Stimulated activated CD4-positive, alpha-beta T cell treated with anti-CD3 and anti-CD28 coated beads, Interleukin-2, amount 100 ng/mL, for 48 hours (primary cell): Measurements from ENCODE around the gene PPP3R1.
A peak's percentile ranks its signal among the peaks of the same experiment; 100 is the strongest.

Experiments used
- DNase-seq, 2 donors: peaks; one replicate each; pipeline ENCODE4 v3.0.0-alpha.2; 2020

PPP3R1 gene

DNA sequence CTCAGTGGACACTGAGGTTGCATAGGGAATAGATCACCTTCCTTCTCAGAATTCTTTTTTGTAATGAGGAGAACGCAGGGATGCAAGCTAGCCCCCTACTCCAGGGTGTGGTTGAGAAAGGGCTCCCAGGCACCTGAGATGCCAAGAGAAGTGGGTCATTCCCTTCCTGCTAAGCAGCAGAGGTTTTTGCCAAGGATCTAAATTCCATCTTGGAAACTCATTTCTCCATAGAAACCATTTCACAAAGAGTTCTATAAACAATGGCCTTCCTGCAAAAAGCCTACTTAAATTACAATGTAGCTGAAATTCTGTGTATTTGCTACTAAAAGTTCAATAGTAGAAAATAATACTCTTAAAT, 3.7 kb upstream of the PPP3R1 start:
- no peak for DNase-seq

DNA sequence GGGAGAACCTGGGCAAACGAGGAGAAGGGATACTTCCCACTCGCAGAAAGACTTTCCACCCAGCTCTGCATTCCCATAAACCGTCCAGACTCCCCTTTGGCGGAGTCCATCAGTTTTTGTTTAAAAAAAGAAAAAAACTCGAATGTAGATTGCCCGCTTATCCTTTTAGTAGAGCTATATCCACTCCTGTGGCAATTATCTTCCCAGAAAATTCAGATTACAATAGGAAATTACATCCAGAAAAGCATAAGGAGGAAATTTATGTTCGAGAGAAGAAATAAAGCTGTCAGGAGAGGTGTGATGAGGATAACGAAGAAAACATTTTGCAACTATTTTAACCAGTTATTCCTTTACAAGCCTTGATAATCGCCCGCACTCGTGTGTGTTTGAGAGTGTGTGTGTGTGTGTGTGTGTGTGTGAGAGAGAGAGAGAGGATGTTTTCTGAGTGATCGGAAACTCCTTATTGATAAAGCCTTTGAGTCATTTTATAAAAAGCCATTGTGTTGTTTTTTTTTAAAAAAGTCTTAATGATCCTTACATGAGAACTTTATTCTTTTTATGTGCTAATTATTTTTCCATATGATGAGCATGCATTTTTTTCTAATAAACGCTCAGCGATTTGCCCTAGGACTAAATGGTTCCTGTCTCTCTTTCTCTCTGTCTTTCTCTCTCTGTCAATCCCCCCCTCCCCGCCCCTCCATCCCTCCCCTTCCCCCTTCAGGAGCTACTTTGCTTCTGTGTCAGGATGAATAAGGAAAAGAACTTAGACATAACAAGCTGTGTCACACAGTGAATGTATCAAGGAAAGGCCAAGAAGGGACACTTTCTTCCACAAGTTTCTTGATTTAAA, 1.1 kb upstream of the PPP3R1 start:
- DNase-seq = peak; percentile 11 to 19

DNA sequence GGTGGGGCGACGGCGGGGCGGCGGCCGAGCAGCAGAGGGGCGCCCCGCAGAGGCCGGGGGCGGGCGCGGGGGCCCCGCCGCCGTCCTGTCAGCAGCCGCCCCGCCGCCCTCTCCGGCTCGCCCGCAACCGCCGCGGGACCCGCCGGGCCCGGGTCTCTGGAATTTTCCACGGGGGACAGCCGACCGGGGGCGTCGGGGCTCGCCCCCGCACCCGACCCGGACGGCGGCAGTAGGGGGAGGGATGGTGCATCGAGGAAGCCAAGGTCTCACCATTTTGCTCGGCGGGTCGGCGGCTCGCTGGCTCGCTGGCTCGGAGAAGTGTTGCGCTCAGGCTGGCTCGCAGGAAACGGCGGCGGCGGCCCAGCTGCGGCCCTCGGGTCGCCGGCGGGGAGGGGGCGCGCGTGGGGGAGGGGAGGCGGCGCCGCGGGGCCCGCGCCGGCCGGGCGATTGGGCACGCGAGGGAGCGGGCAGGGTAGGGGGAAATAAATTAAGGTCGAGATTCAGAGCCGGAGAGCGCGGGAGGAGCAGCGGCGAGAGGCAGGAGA, 405 bp downstream of the PPP3R1 start:
- DNase-seq = peak; percentile 28 to 36

DNA sequence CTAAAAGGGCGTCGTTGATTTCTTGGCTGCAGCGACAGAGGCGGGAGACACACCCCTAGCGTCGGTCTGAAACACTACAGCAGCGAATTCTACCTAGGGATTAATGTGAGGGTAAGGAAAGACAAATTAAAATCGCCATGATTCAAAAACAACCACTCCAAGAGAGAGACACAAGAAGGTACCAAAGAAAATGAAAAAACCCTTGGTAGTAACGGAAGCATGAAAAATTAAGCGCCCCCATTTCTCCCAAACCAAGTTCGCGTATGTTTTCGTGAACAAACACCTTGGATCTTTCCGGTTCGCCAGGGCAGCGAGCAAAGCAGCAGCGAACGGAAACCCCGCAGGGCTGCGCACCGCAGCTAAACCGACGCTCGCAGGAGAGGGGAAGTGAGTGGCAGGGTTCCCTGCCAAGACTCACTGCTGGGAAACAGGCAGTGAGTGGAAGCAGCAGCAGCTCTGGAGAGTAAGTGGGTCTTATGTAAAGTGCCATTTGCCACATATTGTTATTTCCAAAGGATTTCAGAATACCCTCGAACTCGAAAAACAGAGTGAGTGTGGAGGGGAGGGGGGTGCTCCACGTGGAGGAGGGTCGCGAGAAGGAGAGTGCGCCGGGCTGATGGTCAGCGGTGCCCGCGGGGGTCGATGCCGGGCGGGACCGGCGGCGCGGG, 1.0 kb downstream of the PPP3R1 start:
- DNase-seq = peak; percentile 50 to 54

DNA sequence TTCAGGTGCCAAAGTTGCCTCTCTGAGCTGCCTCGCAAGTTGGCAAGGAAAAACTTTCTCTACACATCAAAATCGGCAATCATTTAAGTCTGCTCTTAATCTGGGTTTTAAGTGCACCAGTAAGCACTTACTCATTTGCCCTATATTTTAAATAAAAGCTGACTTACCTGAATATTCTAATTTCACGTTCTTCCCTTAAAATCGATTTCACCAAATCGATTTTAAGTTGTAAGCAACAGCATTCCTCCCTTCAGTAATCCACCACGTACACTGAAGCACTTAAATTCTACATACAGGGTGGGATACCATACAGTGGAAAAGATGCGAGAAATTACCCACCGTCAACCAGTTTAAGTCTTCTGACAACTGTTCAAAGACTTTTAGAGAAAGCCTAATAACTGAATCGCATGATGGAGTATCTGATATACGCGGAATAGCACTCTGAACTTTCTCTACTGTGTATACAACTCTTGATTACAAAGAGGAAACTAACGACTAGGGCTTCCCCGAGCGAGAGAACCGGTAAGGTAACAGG, 1.6 kb downstream of the PPP3R1 start:
- DNase-seq = peak in 1 of 2 donors; percentile 61

DNA sequence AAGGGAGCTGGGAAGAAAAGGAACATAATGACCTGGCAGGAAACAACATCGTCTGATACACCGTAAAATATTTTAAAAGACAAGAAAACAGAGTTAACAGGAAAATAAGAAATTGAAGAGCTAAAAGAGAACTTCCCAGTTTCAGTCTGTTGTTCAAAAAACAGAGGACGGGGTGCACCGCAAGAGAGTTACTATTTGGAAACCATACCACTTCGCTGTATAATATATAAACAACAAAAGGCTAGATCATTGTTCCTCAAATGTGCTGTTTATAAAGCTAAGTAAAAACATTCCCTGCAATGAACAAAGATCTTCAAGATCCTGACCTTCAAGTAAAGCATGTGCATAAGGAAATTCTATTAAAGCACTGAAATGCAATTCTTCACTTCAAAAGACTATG, 2.1 kb downstream of the PPP3R1 start:
- no peak for DNase-seq

DNA sequence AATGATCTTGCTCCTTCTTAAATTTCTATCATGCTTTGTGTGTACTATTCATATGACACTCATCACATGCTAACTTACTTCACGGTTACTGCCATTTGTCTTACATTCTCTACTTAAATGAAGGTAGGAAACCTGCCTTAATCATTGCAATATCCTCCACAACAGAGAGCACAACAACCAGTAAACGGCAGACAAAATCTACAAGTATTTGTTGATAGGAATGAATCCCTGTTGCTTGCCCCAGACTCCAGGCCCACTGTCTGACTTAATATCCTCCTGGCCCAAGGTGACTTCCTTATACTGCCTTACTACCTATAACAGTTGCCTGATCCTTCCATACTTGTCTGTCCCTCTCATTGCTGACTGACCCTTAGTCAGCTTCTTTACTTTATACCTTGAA, 3.5 kb downstream of the PPP3R1 start:
- DNase-seq = no peak

DNA sequence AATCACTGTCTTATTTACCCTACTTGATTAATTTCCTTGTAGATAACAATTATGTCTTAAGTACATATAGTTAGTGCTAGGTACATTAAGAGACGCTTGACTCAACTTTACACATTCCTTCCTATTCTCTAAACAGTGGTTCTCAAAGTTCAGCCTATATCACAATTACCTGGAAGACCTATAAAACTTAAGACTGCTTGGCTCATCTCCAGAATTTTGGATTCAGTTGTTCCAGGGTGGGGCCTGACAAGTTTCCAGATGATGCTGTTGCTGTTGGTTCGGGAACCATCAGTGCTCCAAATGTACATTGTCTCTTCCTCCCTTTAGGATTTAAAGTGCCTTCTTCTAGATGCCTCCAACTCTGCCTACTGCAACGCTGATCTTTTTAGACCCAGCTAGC, 4.0 kb downstream of the PPP3R1 start:
- no peak for DNase-seq

DNA sequence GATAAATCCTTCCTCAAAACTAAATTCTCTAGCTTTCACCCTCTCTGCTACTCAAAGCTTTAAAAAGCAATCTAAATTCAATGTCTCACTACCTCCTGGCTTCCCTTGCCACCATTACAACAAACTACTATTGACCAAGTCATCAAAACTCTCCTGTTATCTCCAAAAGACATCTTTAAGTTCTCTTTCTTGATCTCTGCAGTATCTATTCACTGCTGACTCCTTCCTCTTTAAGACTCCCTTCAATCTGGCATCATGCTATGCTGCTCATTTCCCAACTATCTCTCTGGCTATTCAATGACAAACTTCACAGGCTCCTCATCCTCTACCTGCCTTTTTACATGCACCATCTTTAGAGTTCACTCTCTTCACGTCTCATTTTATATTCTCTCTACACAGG, 5.9 kb downstream of the PPP3R1 start:
- no peak for DNase-seq

DNA sequence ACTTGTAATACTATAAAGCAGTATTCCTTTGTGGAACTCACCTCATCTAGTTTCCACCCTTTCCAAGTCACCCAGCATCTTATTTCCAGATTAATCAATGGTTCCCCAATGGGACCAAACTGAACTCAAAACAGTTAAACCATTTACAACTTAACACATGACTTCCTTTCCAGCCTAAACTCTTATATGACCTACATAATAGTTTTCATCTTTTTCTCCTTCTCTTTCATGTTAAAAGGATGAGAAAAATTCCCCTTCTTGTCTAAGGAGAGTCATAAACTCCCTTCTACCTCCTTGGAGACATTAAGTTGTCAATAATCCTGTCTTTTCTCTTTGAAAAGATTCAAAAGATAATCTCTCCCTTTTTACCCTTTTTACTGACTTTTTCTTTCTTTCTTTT, 6.7 kb downstream of the PPP3R1 start:
- no peak for DNase-seq

DNA sequence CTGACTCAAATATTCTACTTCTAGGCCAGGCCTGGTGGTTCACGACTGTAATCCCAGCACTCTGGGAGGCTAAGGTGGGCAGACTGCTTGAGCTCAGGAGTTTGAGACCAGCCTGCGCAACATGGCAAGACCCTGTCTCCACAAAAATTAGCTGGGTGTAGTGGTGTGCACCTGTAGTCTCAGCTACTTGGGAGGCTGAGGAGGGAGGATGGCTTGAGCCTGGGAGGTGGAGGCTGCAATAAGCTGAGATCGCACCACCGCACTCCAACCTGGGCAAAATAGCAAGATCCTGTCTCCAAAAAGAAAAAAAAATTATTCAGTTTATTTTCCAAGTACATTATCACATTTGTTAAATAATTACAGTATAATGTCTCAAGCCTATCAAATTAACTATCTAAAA, 7.3 kb downstream of the PPP3R1 start:
- DNase-seq = no peak

DNA sequence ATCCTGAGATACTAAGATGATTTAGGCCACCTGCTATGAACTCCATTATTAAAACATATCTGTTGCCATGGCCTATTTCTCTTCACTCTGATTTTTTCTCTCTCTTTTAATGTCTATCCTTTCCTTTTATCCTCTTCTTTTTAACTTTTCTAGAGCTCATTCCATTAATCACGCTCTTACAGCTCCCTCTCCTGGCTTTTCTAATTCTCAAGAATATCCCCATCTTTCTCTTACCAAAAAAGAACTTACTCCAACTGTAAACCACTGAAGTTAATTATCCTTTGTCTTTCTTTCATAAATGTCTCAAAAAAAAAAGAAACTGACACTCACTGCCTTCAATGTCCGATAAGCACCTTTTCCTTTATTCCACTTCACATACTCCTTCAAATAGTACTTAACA, 7.9 kb downstream of the PPP3R1 start:
- no peak for DNase-seq

DNA sequence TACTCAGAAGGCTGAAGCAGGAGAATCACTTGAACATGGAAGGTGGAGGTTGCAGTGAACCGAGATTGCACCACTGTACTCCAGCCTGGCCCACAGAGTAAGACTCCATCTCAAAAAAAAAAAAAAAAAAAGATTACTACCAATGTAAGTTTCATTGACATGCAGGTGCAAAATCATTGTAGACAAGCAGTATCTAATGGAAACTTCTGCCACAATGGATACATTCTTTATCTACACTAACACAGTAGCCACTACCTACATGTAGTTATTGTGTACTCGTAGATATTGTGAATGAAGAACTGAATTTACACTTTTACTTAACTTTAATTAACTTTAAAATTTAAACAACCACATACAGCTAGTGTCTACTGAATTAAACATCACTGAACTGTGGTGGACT, 10.6 kb downstream of the PPP3R1 start:
- DNase-seq = no peak

DNA sequence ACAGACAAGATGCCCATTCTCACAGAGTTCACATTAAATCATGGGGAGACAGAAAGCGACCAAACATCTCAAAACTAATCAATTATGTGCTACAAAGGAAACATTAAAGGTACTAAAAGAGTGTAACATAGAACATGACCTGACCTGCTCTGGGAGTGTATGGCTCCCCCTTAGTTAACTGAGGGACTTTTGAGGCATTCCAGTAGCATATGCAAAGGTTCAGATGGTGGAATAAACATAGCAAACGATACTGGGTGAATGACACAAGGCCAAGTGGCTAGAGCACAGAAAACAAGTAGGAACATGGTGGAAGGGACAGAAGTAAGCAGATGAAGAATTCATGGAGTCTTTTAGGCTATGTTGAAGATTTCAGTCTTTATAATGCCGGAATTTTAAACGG, 11.9 kb downstream of the PPP3R1 start:
- no peak for DNase-seq

DNA sequence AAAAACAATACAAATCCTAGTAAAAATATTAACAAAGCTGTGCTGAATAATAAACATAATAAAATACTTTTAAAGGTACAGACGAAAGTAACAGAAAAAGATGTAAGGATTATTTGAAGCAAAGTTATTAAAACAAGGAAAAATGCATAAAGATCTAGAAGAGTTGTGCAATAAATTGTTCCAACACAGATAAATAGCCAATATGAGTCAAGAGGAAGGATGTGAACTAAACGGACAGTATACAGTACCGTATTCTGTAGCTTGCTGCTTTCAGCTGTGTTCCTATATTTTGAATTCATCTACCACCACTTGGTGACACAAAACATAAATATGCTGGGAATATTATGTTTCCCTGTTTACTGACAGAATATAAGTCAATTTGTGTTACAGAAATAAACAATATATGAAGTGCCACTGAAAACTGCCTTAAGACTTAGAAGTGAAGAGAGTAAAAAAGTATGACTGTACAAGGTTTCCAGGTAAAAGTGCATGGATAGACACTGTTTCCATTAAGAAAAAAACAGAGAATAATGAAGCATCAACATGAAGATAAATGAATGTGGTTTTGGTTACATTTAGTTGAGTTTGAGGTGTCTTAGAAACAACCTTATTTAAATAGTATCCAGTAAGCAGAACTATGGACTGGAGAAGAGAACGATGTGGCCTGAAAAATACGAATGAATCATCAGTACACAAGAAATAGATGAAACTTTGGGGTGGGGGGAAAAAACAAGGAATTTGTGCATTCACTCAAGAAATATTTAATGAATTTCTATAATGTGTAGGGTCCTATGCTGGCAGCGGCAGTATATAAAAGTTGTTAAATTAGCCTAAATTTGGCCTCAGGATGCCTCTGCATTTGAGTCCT, 13.1 kb downstream of the PPP3R1 start:
- no peak for DNase-seq

DNA sequence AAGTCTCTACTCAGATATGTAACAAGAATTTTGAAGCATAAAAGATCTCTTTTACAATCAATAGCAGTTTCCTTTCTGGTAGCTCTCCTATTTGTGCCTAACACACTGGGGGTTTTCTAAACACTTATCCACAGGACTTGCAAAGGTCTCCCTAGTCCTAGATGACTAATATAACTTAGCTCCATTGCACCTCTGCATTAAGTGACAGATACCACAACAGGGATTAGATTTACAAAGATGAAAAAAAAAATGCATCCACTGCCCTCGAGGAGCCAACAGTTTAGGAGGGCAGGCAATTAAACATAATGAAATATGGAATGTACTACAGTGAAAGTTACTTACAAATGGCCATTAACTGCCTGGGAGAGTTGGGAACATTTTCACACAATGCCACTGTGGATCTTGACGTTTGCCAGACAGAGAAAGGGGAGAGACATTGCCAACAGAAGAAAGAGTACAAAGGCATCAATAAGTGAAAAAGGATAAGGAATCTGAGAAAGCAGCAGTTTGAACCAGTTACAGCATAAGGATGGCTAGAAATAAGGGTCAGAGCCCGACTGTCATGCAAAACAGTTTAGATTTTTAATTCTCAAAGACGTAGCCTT, 14.3 kb downstream of the PPP3R1 start:
- DNase-seq = no peak

DNA sequence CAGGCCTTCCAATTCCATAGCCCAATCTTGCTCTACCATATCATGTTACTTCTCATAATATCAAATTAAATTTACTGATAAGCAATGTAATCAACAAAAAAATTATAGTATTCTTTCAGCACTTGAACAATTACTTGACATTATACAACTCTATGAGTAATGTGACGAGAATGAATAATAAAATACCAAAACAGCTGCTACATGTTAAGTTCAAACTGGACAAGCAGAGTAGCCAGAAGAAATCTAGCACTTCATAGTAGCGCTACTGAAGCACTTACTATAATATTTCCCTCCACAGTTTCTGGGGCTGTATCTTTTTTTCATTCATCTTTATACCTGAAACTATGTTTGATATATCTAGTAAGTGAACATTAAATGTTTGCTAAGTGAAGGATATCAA, 14.9 kb downstream of the PPP3R1 start:
- DNase-seq = no peak

DNA sequence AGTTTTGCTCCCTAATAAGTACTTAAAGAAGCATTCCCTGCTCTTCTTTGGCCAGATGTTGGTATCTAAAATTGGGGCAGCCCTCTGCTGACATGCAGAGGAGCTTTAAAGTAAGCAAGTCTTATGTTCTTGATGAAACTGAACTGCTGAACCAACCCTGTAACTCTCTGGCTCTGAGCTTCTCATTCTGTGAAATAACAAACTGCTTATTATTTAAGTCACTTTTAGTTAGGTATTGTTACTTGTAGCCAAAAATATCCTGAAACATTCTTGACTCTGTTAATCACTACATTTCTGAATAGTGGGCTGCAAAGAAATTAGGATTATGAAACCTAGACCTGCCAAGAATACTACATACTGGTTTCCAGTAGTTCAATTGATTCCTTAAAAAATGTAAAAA, 15.5 kb downstream of the PPP3R1 start:
- DNase-seq = no peak

DNA sequence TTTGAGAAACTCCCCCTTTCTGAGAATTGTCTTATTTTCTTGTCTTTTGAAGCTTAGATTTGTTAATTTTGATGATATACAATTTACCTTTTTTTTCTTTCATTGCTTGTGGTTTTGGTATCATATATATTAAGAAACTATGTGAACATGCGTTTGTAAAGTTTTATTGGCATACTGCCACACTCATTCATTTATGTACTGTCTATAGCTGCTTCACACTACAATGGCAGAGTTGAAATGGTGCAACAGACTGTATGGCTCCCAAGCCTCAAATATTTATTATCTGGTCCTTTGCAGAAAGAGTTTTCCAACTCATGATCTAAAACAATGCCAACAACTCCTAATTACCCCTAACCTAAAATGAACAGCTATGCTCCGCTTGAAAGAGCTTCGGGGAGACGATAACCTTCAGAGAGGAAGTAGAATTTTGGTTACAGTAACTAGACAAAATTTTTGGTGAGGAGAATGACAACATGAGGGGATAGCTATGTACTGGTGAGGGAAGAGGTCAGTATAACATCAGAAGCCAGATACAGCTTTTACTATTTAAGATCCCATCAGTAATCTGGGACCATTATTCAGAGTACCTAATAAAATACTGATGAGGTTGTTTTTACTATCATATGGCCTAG, 16.1 kb downstream of the PPP3R1 start:
- no peak for DNase-seq

DNA sequence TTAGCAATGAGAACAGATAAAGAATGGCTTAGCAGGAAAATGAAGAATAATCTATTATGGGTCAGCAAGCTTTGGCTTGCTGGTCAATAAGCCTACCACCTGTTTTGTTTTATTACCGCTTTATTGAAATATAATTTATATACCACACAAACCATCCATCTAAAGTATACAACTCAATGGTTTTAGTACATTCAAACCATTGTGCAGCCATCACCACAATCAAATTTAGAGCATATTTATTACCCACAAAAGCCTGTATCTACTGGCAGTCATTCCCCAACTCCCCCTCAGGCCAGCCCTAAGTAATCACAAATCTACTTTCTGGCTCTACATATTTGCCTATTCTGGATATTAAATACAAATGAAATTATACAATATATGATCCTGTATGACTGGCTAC, 17.2 kb downstream of the PPP3R1 start:
- no peak for DNase-seq

DNA sequence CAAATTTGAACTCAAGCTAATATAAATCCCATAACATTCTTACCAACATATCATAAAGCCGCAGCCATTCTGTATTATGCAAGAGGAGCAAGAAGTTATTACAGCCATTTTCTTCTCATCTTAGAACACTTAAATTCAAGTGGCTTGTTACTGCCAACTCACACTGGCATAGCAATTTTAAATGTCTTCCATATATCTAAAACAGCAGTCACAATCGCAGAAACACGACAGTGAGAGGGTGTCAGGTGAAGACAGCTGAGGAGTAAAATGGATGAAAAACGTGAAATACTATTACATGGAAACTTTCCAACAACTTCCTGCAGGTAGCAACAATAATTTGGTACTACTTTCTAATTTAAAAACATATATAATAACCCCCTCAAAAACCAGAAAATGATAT, 17.9 kb downstream of the PPP3R1 start:
- DNase-seq = no peak

DNA sequence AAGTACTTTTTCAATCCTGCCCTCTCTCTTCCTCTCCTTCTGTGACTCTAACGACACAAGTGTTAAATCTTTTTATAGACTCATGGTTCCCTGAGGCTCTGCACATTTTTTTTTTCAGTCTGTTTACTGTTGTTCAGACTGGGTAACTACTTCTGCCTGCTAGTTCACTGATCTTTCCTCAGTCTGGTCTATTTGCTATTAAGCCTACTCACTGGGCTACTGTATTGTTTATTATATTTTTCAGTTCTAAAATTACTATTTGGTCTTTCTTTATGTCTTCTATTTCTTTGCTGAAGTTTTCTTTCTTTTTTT, 21.3 kb downstream of the PPP3R1 start:
- no peak for DNase-seq
